Breast epithelium (tissue), 3 donors: Measurements from ENCODE around the gene RELT.

ENCODE experiments used
- CTCF ChIP-seq, 3 donors: fragments of 450-650 bp; IDR thresholded peaks; one replicate each; pipeline ENCODE4 v1.5.1; 2016 to 2017; ENCODE audit warnings: antibody characterized with exemption in 3 of 3, mild to moderate bottlenecking in 3 of 3, moderate library complexity in 3 of 3
- POLR2A ChIP-seq: fragments of 450-650 bp; IDR thresholded peaks from one replicate; pipeline ENCODE4 v1.6.1; 2016; ENCODE audit warnings: antibody characterized with exemption, mild to moderate bottlenecking, moderate library complexity
- POLR2AphosphoS5 ChIP-seq, 3 donors: sonication (generic); formaldehyde crosslinking; IDR thresholded peaks; one replicate each; pipeline ENCODE4 v1.6.1; 2017; ENCODE audit warnings: antibody characterized with exemption in 3 of 3

- no peak for TF ChIP-seq CTCF (IDR thresholded peaks at IDR 0.05)
- no peak for TF ChIP-seq POLR2A
- TF ChIP-seq POLR2AphosphoS5 (IDR thresholded peaks at IDR 0.05): no peak
Observed at GRCh38 chr11:73360743-73361369, 15.3 kb upstream of the RELT start.
